Measurements from ENCODE around the gene AGAP1.

GRCh38 chr2:235516257-235516656, 22.4 kb downstream of the AGAP1 start:
- TF ChIP-seq CTCF (IDR thresholded peaks at IDR 0.05) (no peak), POLR2A (IDR thresholded peaks at IDR 0.05) (no peak)

Measured in thyroid gland (tissue), 4 donors.